Trophoblast cell (in vitro differentiated cells and primary cell): ENCODE results near the gene YBX2.

Source experiments
- DNase-seq, 2 donors: peaks; one replicate each; pipeline ENCODE4 v3.0.0-alpha.2; 2016
- H2AFZ ChIP-seq: 2 replicates; pipeline ENCODE4 v1.6.1; 2013; ENCODE audit warnings: low read length, moderate library complexity, mild to moderate bottlenecking; ENCODE audit not compliant: insufficient read depth, poor library complexity
- H2AK5ac ChIP-seq: 2 replicates; pipeline ENCODE4 v1.6.1; 2013; ENCODE audit warnings: mild to moderate bottlenecking, low read length
- H2BK120ac ChIP-seq: 2 replicates; pipeline ENCODE4 v1.6.1; 2013; ENCODE audit warnings: low read length, mild to moderate bottlenecking, moderate library complexity; ENCODE audit not compliant: insufficient read depth, poor library complexity
- H2BK12ac ChIP-seq: 2 replicates; pipeline ENCODE4 v1.6.1; 2013; ENCODE audit warnings: mild to moderate bottlenecking, low read length, moderate library complexity
- H2BK5ac ChIP-seq: 2 replicates; pipeline ENCODE4 v1.6.1; 2013; ENCODE audit warnings: low read length, low read depth, moderate library complexity, mild to moderate bottlenecking; ENCODE audit not compliant: poor library complexity
- H3K14ac ChIP-seq: 2 replicates; pipeline ENCODE4 v1.6.1; 2013; ENCODE audit warnings: mild to moderate bottlenecking, low read length
- H3K18ac ChIP-seq: 2 replicates; pipeline ENCODE4 v1.6.1; 2013; ENCODE audit warnings: mild to moderate bottlenecking, low read length
- H3K23ac ChIP-seq: 2 replicates; pipeline ENCODE4 v1.6.1; 2013; ENCODE audit warnings: low read length
- H3K27ac ChIP-seq: 2 replicates; pipeline ENCODE4 v1.5.1; 2013; ENCODE audit warnings: low read depth, mild to moderate bottlenecking, inconsistent platforms, low read length, moderate library complexity
- H3K27me3 ChIP-seq: 2 replicates; pipeline ENCODE4 v1.6.1; 2013; ENCODE audit warnings: inconsistent platforms, mild to moderate bottlenecking, low read length, moderate library complexity; ENCODE audit not compliant: insufficient read depth
- H3K36me3 ChIP-seq, 2 experiments: 1 replicate in 1 of 2; 2 replicates in 1 of 2; pipeline ENCODE4 v1.6.1; 2013; ENCODE audit warnings: low read length in 2 of 2, mild to moderate bottlenecking in 2 of 2, moderate library complexity in 1 of 2; ENCODE audit not compliant: insufficient read depth in 2 of 2, control insufficient read depth in 1 of 2
- H3K4ac ChIP-seq: 2 replicates; pipeline ENCODE4 v1.6.1; 2013; ENCODE audit warnings: low read depth, mild to moderate bottlenecking, low read length, moderate library complexity
- H3K4me1 ChIP-seq, 2 experiments: 1 replicate in 1 of 2; 2 replicates in 1 of 2; pipeline ENCODE4 v1.6.1; 2013; ENCODE audit warnings: low read length in 2 of 2, mild to moderate bottlenecking in 2 of 2, moderate library complexity in 1 of 2; ENCODE audit not compliant: insufficient read depth in 2 of 2, control insufficient read depth in 1 of 2
- H3K4me2 ChIP-seq: 2 replicates; pipeline ENCODE4 v1.6.1; 2013; ENCODE audit warnings: inconsistent platforms, mild to moderate bottlenecking, low read length, moderate library complexity
- H3K4me3 ChIP-seq: 2 replicates; pipeline ENCODE4 v1.5.1; 2013; ENCODE audit warnings: mild to moderate bottlenecking, low read depth, low read length, inconsistent platforms
- H3K79me1 ChIP-seq: one replicate; pipeline ENCODE4 v1.6.1; 2013; ENCODE audit warnings: low read length
- H3K79me2 ChIP-seq: 2 replicates; pipeline ENCODE4 v1.6.1; 2013; ENCODE audit warnings: low read length, mild to moderate bottlenecking; ENCODE audit not compliant: control insufficient read depth, insufficient read depth, poor library complexity
- H3K9ac ChIP-seq: 2 replicates; pipeline ENCODE4 v1.6.1; 2013; ENCODE audit warnings: mild to moderate bottlenecking, low read length
- H3K9me3 ChIP-seq: 2 replicates; pipeline ENCODE4 v1.6.1; 2013; ENCODE audit warnings: low read depth, mild to moderate bottlenecking, control low read depth, inconsistent platforms, low read length; ENCODE audit not compliant: insufficient read depth
- H4K12ac ChIP-seq: 2 replicates; pipeline ENCODE4 v1.6.1; 2013; ENCODE audit warnings: low read depth, mild to moderate bottlenecking, low read length, moderate library complexity
- H4K8ac ChIP-seq: 2 replicates; pipeline ENCODE4 v1.6.1; 2013; ENCODE audit warnings: low read depth, mild to moderate bottlenecking, low read length, moderate library complexity
- H4K91ac ChIP-seq: one replicate; pipeline ENCODE4 v1.6.1; 2013; ENCODE audit warnings: low read depth, mild to moderate bottlenecking, low read length, moderate library complexity
- WGBS: extraction: QIAGEN DNeasy Blood & Tissue Kit; methylation state at CpG from one replicate; pipeline ENCODE4 v1.1.7; 2013; ENCODE audit warnings: missing lambda C conversion rate; ENCODE audit not compliant: insufficient read length, insufficient coverage; ENCODE audit errors: extremely low coverage; 5-methylcytosine and 5-hydroxymethylcytosine counted together

YBX2 gene

DNA sequence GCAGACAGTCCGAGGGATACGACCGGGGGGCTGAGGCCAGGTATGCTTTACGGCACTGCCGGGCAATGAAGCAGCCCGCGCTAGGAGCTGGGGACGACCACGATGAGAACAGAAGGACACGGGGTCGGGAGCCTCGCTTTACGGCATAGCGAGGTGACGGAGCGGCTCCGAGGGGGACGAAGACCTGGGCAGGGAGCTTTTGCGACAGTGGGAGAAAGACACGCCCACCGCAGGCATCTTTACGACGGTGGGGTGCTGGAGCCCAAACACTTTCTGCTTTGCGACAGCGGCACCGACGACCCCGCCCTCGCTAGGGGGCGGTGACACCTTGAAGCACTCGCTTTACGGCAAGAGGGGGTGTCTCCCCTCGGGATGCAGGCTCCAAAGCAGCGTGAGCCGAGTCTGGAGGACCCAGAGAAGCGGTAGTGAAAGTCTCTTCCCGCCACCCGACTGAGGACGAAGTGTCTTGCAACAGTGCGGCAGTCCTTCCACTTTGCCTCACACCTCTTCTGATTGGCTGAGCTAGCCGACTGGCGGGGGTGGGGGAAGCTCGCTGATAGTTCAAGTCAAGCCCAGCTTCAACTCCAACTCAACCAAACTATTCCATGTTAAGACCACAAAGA is 35.0 kb upstream of the YBX2 start:
- Histone ChIP-seq H4K8ac (peak overlapping the region; percentile 81), H3K4me1 (peaks cover 4 to 8% of the 10 kb centered on the region in 2 experiments), H2BK5ac (no peak overlapping the region), H3K9ac (peak overlapping the region; percentile 73), H3K4me3 (peak overlapping the region; percentile 85), H3K27me3 (no peaks in the 10 kb centered on the region), H3K79me2 (peaks cover 4% of the 10 kb centered on the region), H3K14ac (peak overlapping the region; percentile 79), H2BK12ac (no peak overlapping the region), H2BK120ac (peak overlapping the region; percentile 23), H3K27ac (peak overlapping the region; percentile 31), H3K4ac (peak overlapping the region; percentile 47), H3K23ac (no peak overlapping the region), H2AFZ (peak overlapping the region; percentile 77), H3K9me3 (no peaks in the 10 kb centered on the region), H2AK5ac (no peak overlapping the region), H3K4me2 (peak overlapping the region; percentile 85), H3K36me3 (peaks cover 20 to 26% of the 10 kb centered on the region in 2 experiments), H3K18ac (peak overlapping the region; percentile 52), H3K79me1 (peaks cover 11% of the 10 kb centered on the region), H4K12ac (peak overlapping the region; percentile 26), H4K91ac (peak overlapping the region; percentile 21)
- WGBS = no CpG with 5 or more reads among the region's 43 CpGs
- DNase-seq = peak; percentile 97 to 99

DNA sequence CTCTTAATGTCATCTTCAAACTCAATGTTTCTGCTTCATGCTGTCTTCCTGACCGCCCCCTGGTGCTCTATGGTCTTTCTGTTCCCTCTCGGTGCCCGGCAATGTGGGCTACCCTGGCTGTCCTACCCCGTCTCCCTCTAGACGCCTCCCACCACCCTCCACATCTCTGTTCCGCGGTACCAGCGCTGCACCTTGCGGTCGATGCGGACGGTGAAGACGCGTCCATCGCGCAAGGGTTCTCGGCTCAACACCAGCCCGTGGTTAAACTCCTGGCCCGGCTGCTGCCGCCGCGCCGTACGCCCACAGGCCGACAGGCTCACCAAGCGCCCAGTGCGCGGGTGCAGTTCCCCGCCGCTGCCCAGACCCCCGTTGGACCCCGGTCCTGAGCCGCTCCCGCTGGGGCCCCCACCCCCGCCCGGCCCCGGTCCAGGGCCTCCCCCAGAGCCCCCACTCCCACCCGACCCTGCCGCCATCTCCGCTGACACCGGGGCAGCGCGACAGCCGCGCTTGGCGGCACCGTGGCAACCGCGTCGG is 34.5 kb upstream of the YBX2 start, which contains the start of gene NEURL4:
Gene NEURL4, minus strand, starts transcription at position 496 of the 534 bp plus-strand sequence. Its CDS starts 23 bp downstream, at position 473.
- DNase-seq = peak in 1 of 2 donors; percentile 54
- Histone ChIP-seq H3K4ac (peak within 1 kb of the TSS; percentile 69), H3K9me3 (no peaks in the 10 kb centered on the region), H2AFZ (peak within 1 kb of the TSS; percentile 84), H4K12ac (peak within 1 kb of the TSS; percentile 63), H4K8ac (peak within 1 kb of the TSS; percentile 92), H3K9ac (peak within 1 kb of the TSS; percentile 90), H2BK5ac (peak within 1 kb of the TSS; percentile 23), H2BK12ac (no peak within 1 kb of the TSS), H3K27ac (peak within 1 kb of the TSS; percentile 31), H2BK120ac (peak within 1 kb of the TSS; percentile 23), H3K79me2 (peaks cover 4% of the 10 kb centered on the region), H3K4me1 (peaks cover 4 to 8% of the 10 kb centered on the region in 2 experiments), H4K91ac (peak within 1 kb of the TSS; percentile 71), H3K4me3 (peak within 1 kb of the TSS; percentile 85), H3K79me1 (peaks cover 11% of the 10 kb centered on the region), H3K27me3 (no peaks in the 10 kb centered on the region), H3K23ac (no peak within 1 kb of the TSS), H2AK5ac (peak within 1 kb of the TSS; percentile 43), H3K18ac (peak within 1 kb of the TSS; percentile 79), H3K14ac (peak within 1 kb of the TSS; percentile 83), H3K36me3 (peaks cover 25 to 30% of the 10 kb centered on the region in 2 experiments), H3K4me2 (peak within 1 kb of the TSS; percentile 85)
- no CpG with 5 or more reads among the region's 50 CpGs for WGBS

GRCh38 chr17:7328009-7328408 is 33.6 kb upstream of the YBX2 start:
- H3K23ac ChIP-seq = no peak overlapping the region
- H3K4me3 ChIP-seq = no peak overlapping the region
- no peak overlapping the region for H4K91ac ChIP-seq
- H3K27me3 ChIP-seq = no peaks in the 10 kb centered on the region
- H2BK5ac ChIP-seq = no peak overlapping the region
- no peak overlapping the region for H3K14ac ChIP-seq
- no peak overlapping the region for H4K12ac ChIP-seq
- no CpG with 5 or more reads among the region's 1 CpG for WGBS
- no peak overlapping the region for H3K4ac ChIP-seq
- no peak overlapping the region for H3K18ac ChIP-seq
- H2AFZ ChIP-seq = no peak overlapping the region
- no peak overlapping the region for H2AK5ac ChIP-seq
- peaks cover 4 to 8% of the 10 kb centered on the region in 2 experiments for H3K4me1 ChIP-seq
- H3K36me3 ChIP-seq = peaks cover 34 to 39% of the 10 kb centered on the region in 2 experiments
- H2BK12ac ChIP-seq = no peak overlapping the region
- no peak overlapping the region for H3K4me2 ChIP-seq
- peaks cover 4% of the 10 kb centered on the region for H3K79me2 ChIP-seq
- no peak overlapping the region for H3K9ac ChIP-seq
- no peak for DNase-seq
- H3K79me1 ChIP-seq = peaks cover 11% of the 10 kb centered on the region
- no peak overlapping the region for H3K27ac ChIP-seq
- no peak overlapping the region for H2BK120ac ChIP-seq
- H3K9me3 ChIP-seq = no peaks in the 10 kb centered on the region
- H4K8ac ChIP-seq = no peak overlapping the region

- no peak overlapping the region for H3K14ac ChIP-seq
- no peak overlapping the region for H4K91ac ChIP-seq
- H3K79me2 ChIP-seq = peaks cover 4% of the 10 kb centered on the region
- H3K4me2 ChIP-seq = no peak overlapping the region
- peaks cover 4 to 8% of the 10 kb centered on the region in 2 experiments for H3K4me1 ChIP-seq
- H2BK5ac ChIP-seq = no peak overlapping the region
- no peak overlapping the region for H3K9ac ChIP-seq
- no peaks in the 10 kb centered on the region for H3K9me3 ChIP-seq
- H2BK120ac ChIP-seq = no peak overlapping the region
- H4K8ac ChIP-seq = no peak overlapping the region
- no peak overlapping the region for H2AK5ac ChIP-seq
- H4K12ac ChIP-seq = no peak overlapping the region
- no peak overlapping the region for H3K4me3 ChIP-seq
- no CpG with 5 or more reads among the region's 17 CpGs for WGBS
- H3K18ac ChIP-seq = no peak overlapping the region
- no peak overlapping the region for H3K27ac ChIP-seq
- no peak overlapping the region for H2AFZ ChIP-seq
- peaks cover 39 to 44% of the 10 kb centered on the region in 2 experiments for H3K36me3 ChIP-seq
- H3K4ac ChIP-seq = no peak overlapping the region
- no peak overlapping the region for H2BK12ac ChIP-seq
- peaks cover 11% of the 10 kb centered on the region for H3K79me1 ChIP-seq
- H3K27me3 ChIP-seq = no peaks in the 10 kb centered on the region
- DNase-seq = no peak
- no peak overlapping the region for H3K23ac ChIP-seq
Observed at GRCh38 chr17:7327501-7327900, 33.1 kb upstream of the YBX2 start.
